Neural cell (in vitro differentiated cells): Measurements from ENCODE around the gene POC5. TPM values are rescaled to one million over a fixed set of nuclear protein-coding genes. Genes with fewer than 3 reads are reported as not detected.

ENCODE experiments used
- H2AFZ ChIP-seq: fragments of 200-600, 300-800 bp; sonication (generic), shearing (Covaris generic); 2 replicates; pipeline ENCODE4 v1.6.0; 2014; ENCODE audit warnings: low read depth, mild to moderate bottlenecking, antibody characterized with exemption, low read length, moderate library complexity
- H3F3A ChIP-seq: fragments of 200-600 bp; shearing (Covaris generic); 2 replicates; pipeline ENCODE4 v1.6.1; 2016; ENCODE audit warnings: mild to moderate bottlenecking, moderate library complexity, mixed read lengths, antibody characterized with exemption, low read length; ENCODE audit not compliant: insufficient read depth, poor library complexity, severe bottlenecking
- H3K27ac ChIP-seq: fragments of 200-600, 300-800 bp; sonication (generic), shearing (Covaris generic); 2 replicates; pipeline ENCODE4 v1.5.1; 2014; ENCODE audit warnings: mild to moderate bottlenecking, low read length, moderate library complexity
- H3K27me3 ChIP-seq: fragments of 300-800, 200-600 bp; sonication (generic), shearing (Covaris generic); 2 replicates; pipeline ENCODE4 v1.6.0; 2014; ENCODE audit warnings: mild to moderate bottlenecking, low read depth, low read length, moderate library complexity; ENCODE audit not compliant: insufficient read depth
- H3K36me3 ChIP-seq: fragments of 300-800, 200-600 bp; sonication (generic), shearing (Covaris generic); 2 replicates; pipeline ENCODE4 v1.5.1; 2014; ENCODE audit warnings: mild to moderate bottlenecking, antibody characterized with exemption, low read length, moderate library complexity; ENCODE audit not compliant: insufficient read depth
- H3K4me2 ChIP-seq: fragments of 300-800, 200-600 bp; sonication (generic), shearing (Covaris generic); 2 replicates; pipeline ENCODE4 v1.6.0; 2014; ENCODE audit warnings: mild to moderate bottlenecking, low read length
- H3K4me3 ChIP-seq: fragments of 300-800, 200-600 bp; sonication (generic), shearing (Covaris generic); 2 replicates; pipeline ENCODE4 v1.5.1; 2014; ENCODE audit warnings: mild to moderate bottlenecking, low read length, moderate library complexity
- H3K79me2 ChIP-seq: fragments of 200-600 bp; shearing (Covaris generic); replicated peaks from 2 replicates; pipeline ENCODE4 v1.6.0; 2014; ENCODE audit warnings: mild to moderate bottlenecking, low read length, moderate library complexity; ENCODE audit not compliant: insufficient read depth
- H3K9ac ChIP-seq: fragments of 300-800, 200-600 bp; sonication (generic), shearing (Covaris generic); 2 replicates; pipeline ENCODE4 v1.6.1; 2016; ENCODE audit warnings: mild to moderate bottlenecking, low read length, mixed read lengths
- H3K9me2 ChIP-seq: fragments of 200-600 bp; shearing (Covaris generic); 2 replicates; pipeline ENCODE4 v1.6.1; 2016; ENCODE audit warnings: mild to moderate bottlenecking, low read length, mixed read lengths; ENCODE audit not compliant: insufficient read depth
- H3K9me3 ChIP-seq: fragments of 200-600, 300-800 bp; sonication (generic), shearing (Covaris generic); 2 replicates; pipeline ENCODE4 v1.6.1; 2016; ENCODE audit warnings: mild to moderate bottlenecking, mixed run types, low read length, moderate library complexity, mixed read lengths
- H4K20me1 ChIP-seq: fragments of 200-600 bp; shearing (Covaris generic); 2 replicates; pipeline ENCODE4 v1.6.1; 2016; ENCODE audit warnings: mild to moderate bottlenecking, mixed run types; ENCODE audit not compliant: insufficient read depth
- CTCF ChIP-seq: fragments of 450-650 bp; IDR thresholded peaks from 2 replicates; pipeline ENCODE4 v1.5.1; 2014; ENCODE audit warnings: antibody characterized with exemption, mild to moderate bottlenecking, moderate library complexity; ENCODE audit not compliant: poor library complexity, severe bottlenecking
- EP300 ChIP-seq: fragments of 450-650 bp; conservative IDR thresholded peaks from 2 replicates; pipeline ENCODE4 v1.6.1; 2014; ENCODE audit warnings: antibody characterized with exemption, mild to moderate bottlenecking, moderate library complexity; ENCODE audit not compliant: poor library complexity, severe bottlenecking
- EZH2 ChIP-seq: fragments of 200-600, 300-800 bp; shearing (Covaris generic), sonication (generic); IDR thresholded peaks from 2 replicates; pipeline ENCODE4 v1.6.1; 2014; ENCODE audit warnings: antibody characterized with exemption, low read length, borderline replicate concordance, mild to moderate bottlenecking; ENCODE audit not compliant: insufficient read depth, poor library complexity, severe bottlenecking
- MXI1 ChIP-seq: fragments of 450-650 bp; conservative IDR thresholded peaks from 2 replicates; pipeline ENCODE4 v1.6.1; 2014; ENCODE audit warnings: antibody characterized with exemption, mild to moderate bottlenecking; ENCODE audit not compliant: poor library complexity, severe bottlenecking
- POLR2AphosphoS5 ChIP-seq: IDR thresholded peaks from 2 replicates; pipeline ENCODE4 v1.6.1; 2012
- RAD21 ChIP-seq: fragments of 450-650 bp; conservative IDR thresholded peaks from 2 replicates; pipeline ENCODE4 v1.6.1; 2014; ENCODE audit warnings: antibody characterized with exemption, mild to moderate bottlenecking, moderate library complexity
- SMC3 ChIP-seq: fragments of 450-650 bp; conservative IDR thresholded peaks from 2 replicates; pipeline ENCODE4 v1.6.1; 2014; ENCODE audit warnings: antibody characterized with exemption, mild to moderate bottlenecking, moderate library complexity; ENCODE audit not compliant: poor library complexity
- TAF1 ChIP-seq: IDR thresholded peaks from 2 replicates; pipeline ENCODE4 v1.6.1; 2012; ENCODE audit warnings: low read depth
- polyA plus RNA-seq: library from polyadenylated mRNA; depleted of rRNA; stranded (reverse); fragments of >200 nt; gene quantifications from 2 replicates; pipeline ENCODE4 v1.2.3, GENCODE V29; 2014
- TF ChIP-seq, protein P1 (sequence below): IDR thresholded peaks from 2 replicates; pipeline ENCODE4 v1.6.1; 2012; ENCODE audit warnings: borderline replicate concordance

The POC5 gene
- polyA plus RNA-seq, 1 donor from 2014 or later: 36.1 TPM

DNA sequence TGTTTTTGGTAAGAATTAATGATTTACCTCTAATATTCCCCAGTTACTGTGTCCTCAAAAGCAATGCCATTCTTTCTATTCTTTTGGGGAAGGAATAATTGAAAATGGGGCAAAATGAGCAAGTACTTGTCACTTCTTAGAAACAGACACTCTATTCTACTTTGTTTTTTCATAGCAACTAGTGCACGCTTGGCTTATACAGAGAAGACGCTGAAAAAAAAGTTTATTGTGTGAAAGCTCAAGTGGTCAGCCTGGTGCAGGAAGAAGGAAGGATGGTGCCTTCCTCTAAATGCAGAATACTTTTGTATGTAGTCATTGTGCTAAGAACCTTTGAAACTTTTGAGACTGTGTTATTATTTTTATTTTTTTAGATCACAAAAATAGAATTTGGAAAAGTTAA is 76.4 kb downstream of the POC5 start:
- no peaks in the 10 kb centered on the region for H3F3A ChIP-seq
- H3K27ac ChIP-seq: no peak overlapping the region
- H3K9ac ChIP-seq: no peak overlapping the region
- no peak overlapping the region for H3K4me2 ChIP-seq
- H2AFZ ChIP-seq: no peak overlapping the region
- no peaks in the 10 kb centered on the region for H4K20me1 ChIP-seq
- H3K9me2 ChIP-seq: no peaks in the 10 kb centered on the region
- H3K9me3 ChIP-seq: no peaks in the 10 kb centered on the region
- H3K4me3 ChIP-seq: no peak overlapping the region
- no peaks in the 10 kb centered on the region for H3K27me3 ChIP-seq
- TF ChIP-seq RAD21 (no peak), MXI1 (no peak), TAF1 (no peak), EP300 (no peak), POLR2AphosphoS5 (no peak), CTCF (no peak), SMC3 (no peak), EZH2 (no peak)
- TF ChIP-seq, protein P1, sequence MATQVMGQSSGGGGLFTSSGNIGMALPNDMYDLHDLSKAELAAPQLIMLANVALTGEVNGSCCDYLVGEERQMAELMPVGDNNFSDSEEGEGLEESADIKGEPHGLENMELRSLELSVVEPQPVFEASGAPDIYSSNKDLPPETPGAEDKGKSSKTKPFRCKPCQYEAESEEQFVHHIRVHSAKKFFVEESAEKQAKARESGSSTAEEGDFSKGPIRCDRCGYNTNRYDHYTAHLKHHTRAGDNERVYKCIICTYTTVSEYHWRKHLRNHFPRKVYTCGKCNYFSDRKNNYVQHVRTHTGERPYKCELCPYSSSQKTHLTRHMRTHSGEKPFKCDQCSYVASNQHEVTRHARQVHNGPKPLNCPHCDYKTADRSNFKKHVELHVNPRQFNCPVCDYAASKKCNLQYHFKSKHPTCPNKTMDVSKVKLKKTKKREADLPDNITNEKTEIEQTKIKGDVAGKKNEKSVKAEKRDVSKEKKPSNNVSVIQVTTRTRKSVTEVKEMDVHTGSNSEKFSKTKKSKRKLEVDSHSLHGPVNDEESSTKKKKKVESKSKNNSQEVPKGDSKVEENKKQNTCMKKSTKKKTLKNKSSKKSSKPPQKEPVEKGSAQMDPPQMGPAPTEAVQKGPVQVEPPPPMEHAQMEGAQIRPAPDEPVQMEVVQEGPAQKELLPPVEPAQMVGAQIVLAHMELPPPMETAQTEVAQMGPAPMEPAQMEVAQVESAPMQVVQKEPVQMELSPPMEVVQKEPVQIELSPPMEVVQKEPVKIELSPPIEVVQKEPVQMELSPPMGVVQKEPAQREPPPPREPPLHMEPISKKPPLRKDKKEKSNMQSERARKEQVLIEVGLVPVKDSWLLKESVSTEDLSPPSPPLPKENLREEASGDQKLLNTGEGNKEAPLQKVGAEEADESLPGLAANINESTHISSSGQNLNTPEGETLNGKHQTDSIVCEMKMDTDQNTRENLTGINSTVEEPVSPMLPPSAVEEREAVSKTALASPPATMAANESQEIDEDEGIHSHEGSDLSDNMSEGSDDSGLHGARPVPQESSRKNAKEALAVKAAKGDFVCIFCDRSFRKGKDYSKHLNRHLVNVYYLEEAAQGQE: no peak
- H3K36me3 ChIP-seq: no peaks in the 10 kb centered on the region
- H3K79me2 ChIP-seq: no peaks in the 10 kb centered on the region

DNA sequence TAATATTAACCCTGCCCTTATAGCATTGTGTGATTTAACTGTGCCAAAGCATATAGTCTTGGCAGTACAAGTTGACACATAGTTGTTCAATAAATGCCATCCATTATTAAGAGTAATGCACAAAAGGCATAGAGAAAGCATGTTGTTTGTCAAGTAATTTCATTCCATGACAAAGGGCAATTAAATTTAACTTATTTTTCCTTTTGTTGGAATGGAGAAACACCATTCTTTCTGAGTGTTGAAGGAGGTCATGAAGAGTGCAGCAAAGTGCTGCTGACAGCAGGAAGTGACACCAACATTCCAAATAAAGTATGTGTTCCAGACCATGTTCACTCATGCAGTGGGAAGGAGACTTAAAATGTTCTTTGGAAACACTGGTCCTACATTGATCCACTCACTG is 76.8 kb downstream of the POC5 start:
- Histone ChIP-seq H3K79me2 (no peaks in the 10 kb centered on the region), H3K36me3 (no peaks in the 10 kb centered on the region), H3K9me3 (no peaks in the 10 kb centered on the region), H3K9me2 (no peaks in the 10 kb centered on the region), H3K27ac (no peak overlapping the region), H3K4me3 (no peak overlapping the region), H3K27me3 (no peaks in the 10 kb centered on the region), H3K4me2 (no peak overlapping the region), H3K9ac (no peak overlapping the region), H4K20me1 (no peaks in the 10 kb centered on the region), H2AFZ (no peak overlapping the region), H3F3A (no peaks in the 10 kb centered on the region)
- TF ChIP-seq CTCF (no peak), TAF1 (no peak), MXI1 (no peak), POLR2AphosphoS5 (no peak), SMC3 (no peak), RAD21 (no peak), EZH2 (no peak), EP300 (no peak)
- TF ChIP-seq, protein P1: no peak
